Nephron (organoid): ENCODE results near the gene CCDC14.
"Not testable (repeated sequence)": the region's sequence is repeated elsewhere in the genome, so short reads cannot be mapped to it uniquely, and the experiment has no call there.

Experiments
- H3K27ac Mint-ChIP-seq, 3 experiments: 2 replicates each; pipeline ENCODE4 v1.8.0; 2020; ENCODE audit warnings: mixed read lengths in 3 of 3, mild to moderate bottlenecking in 2 of 3, moderate library complexity in 1 of 3
- H3K27me3 Mint-ChIP-seq: 2 replicates; pipeline ENCODE4 v1.8.0; 2021; ENCODE audit warnings: low read depth, mild to moderate bottlenecking, moderate library complexity, mixed read lengths
- H3K36me3 Mint-ChIP-seq: 2 replicates; pipeline ENCODE4 v1.8.0; 2020; ENCODE audit warnings: low read depth, mixed read lengths
- H3K4me1 Mint-ChIP-seq: 2 replicates; pipeline ENCODE4 v1.8.0; 2020; ENCODE audit warnings: mixed read lengths
- H3K4me3 Mint-ChIP-seq, 3 experiments: 2 replicates each; pipeline ENCODE4 v1.8.0; 2020; ENCODE audit warnings: mild to moderate bottlenecking in 3 of 3, mixed read lengths in 3 of 3, moderate library complexity in 2 of 3
- H3K9me3 Mint-ChIP-seq: 2 replicates; pipeline ENCODE4 v1.8.0; 2020; ENCODE audit warnings: mixed read lengths
- CTCF ChIP-seq, 3 experiments: fragments of 200-600 bp; sonication (generic); IDR thresholded peaks; one replicate each; pipeline ENCODE4 v1.5.0; 2021; ENCODE audit warnings: antibody characterized with exemption in 3 of 3; ENCODE audit not compliant: unreplicated experiment in 3 of 3

The CCDC14 gene

GRCh38 chr3:123907720-123908119 is 53.3 kb downstream of the CCDC14 start:
- Mint-ChIP-seq H3K27ac (no peak overlapping the region), H3K27me3 (no peaks in the 10 kb centered on the region), H3K9me3 (no peaks in the 10 kb centered on the region), H3K4me3 (no peak overlapping the region), H3K36me3 (peaks cover 4% of the 10 kb centered on the region), H3K4me1 (no peaks in the 10 kb centered on the region)
- no peak for TF ChIP-seq CTCF (IDR thresholded peaks at IDR 0.05; ENCODE audit: unreplicated experiment in 3 of 3)

- Mint-ChIP-seq H3K36me3 (no peaks in the 10 kb centered on the region), H3K27ac (no peak overlapping the region), H3K27me3 (no peaks in the 10 kb centered on the region), H3K9me3 (peaks cover 2% of the 10 kb centered on the region), H3K4me1 (no peaks in the 10 kb centered on the region), H3K4me3 (no peak overlapping the region)
- TF ChIP-seq CTCF (IDR thresholded peaks at IDR 0.05; ENCODE audit: unreplicated experiment in 3 of 3) = no peak
Measured at GRCh38 chr3:123899300-123899865, 61.6 kb downstream of the CCDC14 start.

- no peak overlapping the region for H3K27ac Mint-ChIP-seq
- H3K9me3 Mint-ChIP-seq = peaks cover 30% of the 10 kb centered on the region
- no peaks in the 10 kb centered on the region for H3K4me1 Mint-ChIP-seq
- peaks cover 9% of the 10 kb centered on the region for H3K36me3 Mint-ChIP-seq
- no peak for TF ChIP-seq CTCF (IDR thresholded peaks at IDR 0.05; ENCODE audit: unreplicated experiment in 3 of 3)
- H3K4me3 Mint-ChIP-seq = no peak overlapping the region
- H3K27me3 Mint-ChIP-seq = peaks cover 8% of the 10 kb centered on the region
Measured at GRCh38 chr3:123893012-123893411, 68.0 kb downstream of the CCDC14 start.

GRCh38 chr3:123892195-123892594 is 68.8 kb downstream of the CCDC14 start:
- peaks cover 30% of the 10 kb centered on the region for H3K9me3 Mint-ChIP-seq
- no peak for TF ChIP-seq CTCF (IDR thresholded peaks at IDR 0.05; ENCODE audit: unreplicated experiment in 3 of 3)
- no peak overlapping the region for H3K4me3 Mint-ChIP-seq
- H3K36me3 Mint-ChIP-seq = peaks cover 9% of the 10 kb centered on the region
- no peak overlapping the region for H3K27ac Mint-ChIP-seq
- H3K27me3 Mint-ChIP-seq = peaks cover 11% of the 10 kb centered on the region
- H3K4me1 Mint-ChIP-seq = no peaks in the 10 kb centered on the region

- Mint-ChIP-seq H3K27me3 (peaks cover 20% of the 10 kb centered on the region), H3K9me3 (peaks cover 30% of the 10 kb centered on the region)
- H3K4me3 Mint-ChIP-seq, H3K27ac Mint-ChIP-seq, H3K36me3 Mint-ChIP-seq, H3K4me1 Mint-ChIP-seq: not testable (repeated sequence)
Measured at GRCh38 chr3:123890991-123891390, 70.0 kb downstream of the CCDC14 start.

- not testable (repeated sequence) for H3K27ac Mint-ChIP-seq, H3K36me3 Mint-ChIP-seq, H3K4me3 Mint-ChIP-seq, H3K4me1 Mint-ChIP-seq
- Mint-ChIP-seq H3K27me3 (peaks cover 27% of the 10 kb centered on the region), H3K9me3 (peaks cover 29% of the 10 kb centered on the region)
Measured at GRCh38 chr3:123890162-123890561, 70.9 kb downstream of the CCDC14 start.

- TF ChIP-seq CTCF (IDR thresholded peaks at IDR 0.05; ENCODE audit: unreplicated experiment in 3 of 3) = no peak
- H3K4me3 Mint-ChIP-seq = peak overlapping the region; percentile 58 to 69 (median 60)
- H3K4me1 Mint-ChIP-seq = peaks cover 8% of the 10 kb centered on the region
- peaks cover 10% of the 10 kb centered on the region for H3K9me3 Mint-ChIP-seq
- H3K27ac Mint-ChIP-seq = no peak overlapping the region
- peaks cover 54% of the 10 kb centered on the region for H3K27me3 Mint-ChIP-seq
- no peaks in the 10 kb centered on the region for H3K36me3 Mint-ChIP-seq
Measured at GRCh38 chr3:123884993-123885392, 76.0 kb downstream of the CCDC14 start.
